ENCODE results near the gene FCRL5. TPM values are rescaled to one million over a fixed set of nuclear protein-coding genes. Genes with fewer than 3 reads are reported as not detected.

Gene FCRL5
- total and polyA plus RNA-seq, 7 donors = 0.01 to 0.46 (median 0.07) TPM; not detected in 2

DNA sequence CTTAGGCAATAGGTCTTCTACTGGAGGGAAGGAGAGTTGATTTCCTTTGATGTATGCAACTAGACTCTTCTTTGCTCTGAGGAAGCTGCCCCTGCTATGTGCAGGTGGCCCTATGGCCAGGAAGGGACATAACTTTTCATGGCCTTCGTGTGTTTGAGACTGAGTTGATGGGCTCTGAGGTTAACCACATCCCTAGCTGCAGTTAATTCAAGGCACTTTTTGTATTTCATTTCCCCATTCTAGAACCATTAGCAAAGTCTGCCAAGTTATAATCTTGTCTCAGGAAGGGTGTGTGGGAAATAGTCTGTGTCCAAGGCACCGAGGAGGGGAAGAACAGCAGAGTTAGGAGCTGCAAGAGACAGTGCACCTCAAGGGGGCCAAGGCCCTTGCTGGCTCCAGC is 43.0 kb upstream of the FCRL5 start:
- ATAC-seq (no peak), DNase-seq (no peak)
- Histone ChIP-seq H3K4me3 (no peak overlapping the region), H3K36me3 (ENCODE audit: insufficient read depth in 1 of 2, low read depth in 1 of 2) (no peaks in the 10 kb centered on the region), H3K27ac (no peak overlapping the region), H3K27me3 (ENCODE audit: insufficient read depth in 3 of 3, low read length in 2 of 3) (no peaks in the 10 kb centered on the region), H3K4me1 (no peaks in the 10 kb centered on the region), H3K9me3 (no peaks in the 10 kb centered on the region)
- TF ChIP-seq CTCF (IDR thresholded peaks at IDR 0.05) = no peak
- intact Hi-C loops (cut with DNase I) = no loop called here
- 44 to 55% (median 54%) methylated on average over 2 of the region's 2 CpGs for WGBS, 3 donors

DNA sequence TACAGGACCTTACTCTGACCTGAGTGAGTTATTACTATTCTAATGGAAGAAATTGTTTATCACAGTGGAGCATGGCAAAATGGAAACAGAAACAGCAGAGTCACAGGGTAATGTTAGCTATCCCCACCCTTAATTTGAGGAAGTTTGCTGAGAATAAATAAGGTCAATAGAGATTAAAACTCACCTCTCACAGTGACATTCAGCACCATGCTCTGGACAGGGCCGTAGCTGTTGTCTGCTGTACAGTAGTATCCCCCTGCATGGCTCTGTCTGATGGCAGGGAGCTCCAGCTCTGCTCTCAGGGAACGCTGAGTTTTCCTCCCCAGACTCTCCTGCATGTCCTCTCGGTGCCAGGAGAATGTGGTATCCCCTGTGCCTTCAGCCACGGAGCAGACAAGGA is 33.7 kb upstream of the FCRL5 start:
- WGBS, 3 donors = 38 to 47% (median 43%) methylated on average over 4 of the region's 4 CpGs
- H3K9me3 ChIP-seq = no peaks in the 10 kb centered on the region

GRCh38 chr1:157584503-157584902 is 32.2 kb upstream of the FCRL5 start:
- Histone ChIP-seq H3K27me3 (ENCODE audit: insufficient read depth in 3 of 3, low read length in 2 of 3) (peaks cover 0 to 4% (median 2%) of the 10 kb centered on the region in 3 donors), H3K4me1 (no peaks in the 10 kb centered on the region), H3K27ac (no peak overlapping the region), H3K9me3 (no peaks in the 10 kb centered on the region), H3K36me3 (ENCODE audit: insufficient read depth in 1 of 2, low read depth in 1 of 2) (no peaks in the 10 kb centered on the region), H3K4me3 (no peak overlapping the region)
- DNase-seq (no peak), ATAC-seq (no peak)
- intact Hi-C loops (cut with DNase I) = loop anchor here in 1 of 2 donors (5.0 kb wide), 1 partner anchor 363 kb away; no protein-coding TSS in a partner anchor
- 60 to 67% (median 63%) methylated on average over 3 of the region's 3 CpGs for WGBS, 3 donors
- TF ChIP-seq CTCF (IDR thresholded peaks at IDR 0.05) = no peak

More for the DNA sequence above, 33.7 kb upstream of the FCRL5 start:
- DNase-seq (no peak), ATAC-seq (no peak)
- intact Hi-C loops (cut with DNase I) = no loop called here
- Histone ChIP-seq H3K36me3 (ENCODE audit: insufficient read depth in 1 of 2, low read depth in 1 of 2) (no peaks in the 10 kb centered on the region), H3K27ac (no peak overlapping the region), H3K4me3 (no peak overlapping the region), H3K4me1 (no peaks in the 10 kb centered on the region), H3K27me3 (ENCODE audit: insufficient read depth in 3 of 3, low read length in 2 of 3) (peaks cover 0 to 4% (median 2%) of the 10 kb centered on the region in 3 donors)
- TF ChIP-seq CTCF (IDR thresholded peaks at IDR 0.05) = no peak

GRCh38 chr1:157580828-157581210 is 28.5 kb upstream of the FCRL5 start:
- WGBS, 3 donors = 58 to 63% (median 59%) methylated on average over 1 of the region's 1 CpG
- no peak for ATAC-seq
- intact Hi-C loops (cut with DNase I) = loop anchor here in 1 of 2 donors (5.0 kb wide), 1 partner anchor 366 kb away; no protein-coding TSS in a partner anchor
- H3K9me3 ChIP-seq = no peaks in the 10 kb centered on the region
- no peaks in the 10 kb centered on the region for H3K4me1 ChIP-seq
- peaks cover 0 to 2% (median 0%) of the 10 kb centered on the region in 3 donors for H3K27me3 ChIP-seq (ENCODE audit: insufficient read depth in 3 of 3, low read length in 2 of 3)
- H3K27ac ChIP-seq = no peak overlapping the region
- no peak for DNase-seq
- TF ChIP-seq CTCF (IDR thresholded peaks at IDR 0.05) = no peak
- no peak overlapping the region for H3K4me3 ChIP-seq
- H3K36me3 ChIP-seq (ENCODE audit: insufficient read depth in 1 of 2, low read depth in 1 of 2) = no peaks in the 10 kb centered on the region

Measured in psoas muscle (tissue), 8 donors.